ENCODE results near the gene PDCD7.
"Not testable (repeated sequence)": the region's sequence is repeated elsewhere in the genome, so short reads cannot be mapped to it uniquely, and the experiment has no call there.

PDCD7 gene

GRCh38 chr15:65095747-65096104 is 37.9 kb downstream of the PDCD7 start:
- Histone ChIP-seq H3K36me3 (peaks cover 9% of the 10 kb centered on the region), H3K27ac (no peak overlapping the region), H3K27me3 (ENCODE audit: insufficient read depth, low read depth, severe bottlenecking) (no peaks in the 10 kb centered on the region), H3K9me3 (ENCODE audit: severe bottlenecking) (no peaks in the 10 kb centered on the region), H3K4me3 (ENCODE audit: low read depth, low read length) (no peak overlapping the region)
- DNase-seq: no peak
- no peak for TF ChIP-seq CTCF (IDR thresholded peaks at IDR 0.05; ENCODE audit: low read depth, low read length)

GRCh38 chr15:65095011-65095746 is 38.4 kb downstream of the PDCD7 start:
- H3K27me3 ChIP-seq (ENCODE audit: insufficient read depth, low read depth, severe bottlenecking): no peaks in the 10 kb centered on the region
- peaks cover 4% of the 10 kb centered on the region for H3K36me3 ChIP-seq
- H3K9me3 ChIP-seq (ENCODE audit: severe bottlenecking): no peaks in the 10 kb centered on the region
- TF ChIP-seq CTCF (IDR thresholded peaks at IDR 0.05; ENCODE audit: low read depth, low read length): no peak
- no peak for DNase-seq
- no peak overlapping the region for H3K27ac ChIP-seq
- H3K4me3 ChIP-seq (ENCODE audit: low read depth, low read length): no peak overlapping the region

GRCh38 chr15:65094294-65094995 is 39.2 kb downstream of the PDCD7 start:
- no peak overlapping the region for H3K27ac ChIP-seq
- no peak for DNase-seq
- no peak overlapping the region for H3K4me3 ChIP-seq (ENCODE audit: low read depth, low read length)
- no peak for TF ChIP-seq CTCF (IDR thresholded peaks at IDR 0.05; ENCODE audit: low read depth, low read length)
- H3K27me3 ChIP-seq (ENCODE audit: insufficient read depth, low read depth, severe bottlenecking): no peaks in the 10 kb centered on the region
- no peaks in the 10 kb centered on the region for H3K9me3 ChIP-seq (ENCODE audit: severe bottlenecking)
- peaks cover 4% of the 10 kb centered on the region for H3K36me3 ChIP-seq

GRCh38 chr15:65093793-65094170 is 39.8 kb downstream of the PDCD7 start:
- not testable (repeated sequence) for H3K27ac ChIP-seq; H3K9me3 ChIP-seq (ENCODE audit: severe bottlenecking); H3K36me3 ChIP-seq; H3K4me3 ChIP-seq (ENCODE audit: low read depth, low read length); DNase-seq; H3K27me3 ChIP-seq (ENCODE audit: insufficient read depth, low read depth, severe bottlenecking)

- no peak for DNase-seq
- no peaks in the 10 kb centered on the region for H3K27me3 ChIP-seq (ENCODE audit: insufficient read depth, low read depth, severe bottlenecking)
- H3K36me3 ChIP-seq: no peaks in the 10 kb centered on the region
- H3K4me3 ChIP-seq (ENCODE audit: low read depth, low read length): no peak overlapping the region
- no peak overlapping the region for H3K27ac ChIP-seq
- no peaks in the 10 kb centered on the region for H3K9me3 ChIP-seq (ENCODE audit: severe bottlenecking)
- no peak for TF ChIP-seq CTCF (IDR thresholded peaks at IDR 0.05; ENCODE audit: low read depth, low read length)
These were observed 40.5 kb downstream of the PDCD7 start for GRCh38 chr15:65092911-65093792.

All from WERI-Rb-1 (cell line).